Occipital lobe (tissue), 2 donors: ENCODE results near the gene TCAIM. TPM values are rescaled to one million over a fixed set of nuclear protein-coding genes. Genes with fewer than 3 reads are reported as not detected.
"Not testable (repeated sequence)": the region's sequence is repeated elsewhere in the genome, so short reads cannot be mapped to it uniquely, and the experiment has no call there.

Experiments
- DNase-seq: peaks from one replicate; lab custom pipeline; 2025; lab: John Stamatoyannopoulos, UW
- total RNA-seq: library from RNA; depleted of rRNA; stranded (reverse); fragments of >200 nt; gene quantifications from one replicate; pipeline ENCODE4 v1.2.3, GENCODE V29; 2014

Gene TCAIM
- total RNA-seq, 1 donor from 2014 or later = 60.5 TPM

GRCh38 chr3:44342176-44342790 is 3.7 kb downstream of the TCAIM start:
- no peak for DNase-seq

GRCh38 chr3:44343421-44343820 is 4.9 kb downstream of the TCAIM start:
- no peak for DNase-seq

- DNase-seq = not testable (repeated sequence)
Observed at GRCh38 chr3:44346590-44346989, 8.0 kb downstream of the TCAIM start.

GRCh38 chr3:44348993-44349392 is 10.4 kb downstream of the TCAIM start:
- DNase-seq = no peak

GRCh38 chr3:44353355-44353924 is 14.9 kb downstream of the TCAIM start:
- DNase-seq = no peak

- no peak for DNase-seq
Observed at GRCh38 chr3:44355362-44356033, 16.9 kb downstream of the TCAIM start.

GRCh38 chr3:44359146-44359751 is 20.7 kb downstream of the TCAIM start:
- DNase-seq = no peak

- DNase-seq = no peak
Observed at GRCh38 chr3:44363591-44363990, 25.0 kb downstream of the TCAIM start.

- no peak for DNase-seq
Observed at GRCh38 chr3:44365952-44366351, 27.4 kb downstream of the TCAIM start.

GRCh38 chr3:44375450-44375849 is 36.9 kb downstream of the TCAIM start:
- no peak for DNase-seq

- DNase-seq = no peak
Observed at GRCh38 chr3:44387404-44387803, 48.8 kb downstream of the TCAIM start.

- no peak for DNase-seq
Observed at GRCh38 chr3:44392489-44392888, 53.9 kb downstream of the TCAIM start.

- DNase-seq = no peak
Observed at GRCh38 chr3:44395714-44396113, 57.1 kb downstream of the TCAIM start.

GRCh38 chr3:44396200-44397171 is 57.9 kb downstream of the TCAIM start:
- no peak for DNase-seq

- not testable (repeated sequence) for DNase-seq
Observed at GRCh38 chr3:44398271-44398670, 59.7 kb downstream of the TCAIM start.

GRCh38 chr3:44398853-44399252 is 60.3 kb downstream of the TCAIM start:
- no peak for DNase-seq

GRCh38 chr3:44400771-44401170 is 62.2 kb downstream of the TCAIM start:
- DNase-seq = no peak

- no peak for DNase-seq
Observed at GRCh38 chr3:44402548-44402947, 64.0 kb downstream of the TCAIM start.

GRCh38 chr3:44409640-44410410 is 71.3 kb downstream of the TCAIM start:
- no peak for DNase-seq

- DNase-seq = no peak
Observed at GRCh38 chr3:44411031-44411645, 72.6 kb downstream of the TCAIM start.
